HepG2 (cell line): Measurements from ENCODE around the gene FSD2. TPM values are rescaled to one million over a fixed set of nuclear protein-coding genes. Genes with fewer than 3 reads are reported as not detected.
A peak's percentile ranks its signal among the peaks of the same experiment; 100 is the strongest.

Source experiments
- FOXK1 ChIP-seq: sonication (generic); formaldehyde crosslinking; IDR thresholded peaks from 2 replicates; pipeline ENCODE4 v1.4.0; 2020; ENCODE audit warnings: low read depth, missing genetic modification reagents, borderline replicate concordance
- IKZF1 ChIP-seq: fragments of 450-650 bp; IDR thresholded peaks from 2 replicates; pipeline ENCODE4 v1.7.1; 2016
- IKZF4 ChIP-seq: sonication (generic); formaldehyde crosslinking; IDR thresholded peaks from 2 replicates; pipeline ENCODE4 v1.5.1; 2020; ENCODE audit warnings: borderline replicate concordance, mild to moderate bottlenecking, low read depth, missing genetic modification reagents; ENCODE audit errors: not compliant biosample characterization
- KDM4B ChIP-seq: sonication (generic); formaldehyde crosslinking; IDR thresholded peaks from 2 replicates; pipeline ENCODE4 v1.4.0; 2020; ENCODE audit warnings: missing genetic modification reagents
- KMT2A ChIP-seq: sonication (generic); formaldehyde crosslinking; IDR thresholded peaks from 2 replicates; pipeline ENCODE4 v1.4.0; 2020; ENCODE audit warnings: missing genetic modification reagents
- KMT2B ChIP-seq: IDR thresholded peaks from 2 replicates; pipeline ENCODE4 v1.6.1; 2016; ENCODE audit warnings: missing genetic modification reagents, missing compliant biosample characterization
- MYC ChIP-seq: sonication (generic); formaldehyde crosslinking; IDR thresholded peaks from 2 replicates; pipeline ENCODE4 v1.9.0; 2021; ENCODE audit warnings: missing genetic modification reagents, borderline replicate concordance
- MZF1 ChIP-seq: sonication (generic); formaldehyde crosslinking; IDR thresholded peaks from 2 replicates; pipeline ENCODE4 v1.8.1; 2023; ENCODE audit warnings: mild to moderate bottlenecking, missing genetic modification reagents, borderline replicate concordance
- NFE2 ChIP-seq: sonication (generic); formaldehyde crosslinking; IDR thresholded peaks from 2 replicates; pipeline ENCODE4 v1.4.0; 2020; ENCODE audit warnings: missing genetic modification reagents
- PITX1 ChIP-seq: sonication (generic); formaldehyde crosslinking; IDR thresholded peaks from 2 replicates; pipeline ENCODE4 v1.5.1; 2020; ENCODE audit warnings: mild to moderate bottlenecking, missing genetic modification reagents
- RFX5 ChIP-seq: IDR thresholded peaks from 2 replicates; pipeline ENCODE4 v1.6.1; 2011; ENCODE audit warnings: low read depth, low read length, improper control_type of control experiment
- SMYD3 ChIP-seq: sonication (generic); formaldehyde crosslinking; IDR thresholded peaks from 2 replicates; pipeline ENCODE4 v1.8.1; 2023; ENCODE audit warnings: mild to moderate bottlenecking, missing genetic modification reagents
- SP1 ChIP-seq, 2 experiments: fragments of 450-650 bp in 1 of 2; sonication (generic) in 1 of 2; formaldehyde crosslinking in 1 of 2; IDR thresholded peaks; 2 replicates each; pipeline versions ENCODE4 v1.4.0 to v1.6.1; 2016 to 2020; ENCODE audit warnings: missing genetic modification reagents in 1 of 2
- TOPORS ChIP-seq: sonication (generic); formaldehyde crosslinking; IDR thresholded peaks from 2 replicates; pipeline ENCODE4 v1.8.0; 2023; ENCODE audit warnings: mild to moderate bottlenecking, missing genetic modification reagents
- YY1 ChIP-seq: IDR thresholded peaks from 2 replicates; pipeline ENCODE4 v1.6.1; 2011; ENCODE audit warnings: low read length, low read depth, moderate library complexity, mild to moderate bottlenecking; ENCODE audit not compliant: insufficient read depth, insufficient replicate concordance
- ZFP1 ChIP-seq: IDR thresholded peaks from 2 replicates; pipeline ENCODE4 v1.6.1; 2016
- ZFP90 ChIP-seq: sonication (generic); formaldehyde crosslinking; IDR thresholded peaks from 2 replicates; pipeline ENCODE4 v1.8.0; 2022; ENCODE audit warnings: missing genetic modification reagents, mild to moderate bottlenecking, inconsistent platforms, borderline replicate concordance
- ZNF10 ChIP-seq: sonication (generic); formaldehyde crosslinking; IDR thresholded peaks from 2 replicates; pipeline ENCODE4 v1.4.0; 2020; ENCODE audit warnings: mild to moderate bottlenecking, low read depth, missing genetic modification reagents, borderline replicate concordance
- ZNF121 ChIP-seq: sonication (generic); formaldehyde crosslinking; IDR thresholded peaks from 2 replicates; pipeline ENCODE4 v1.5.0; 2020; ENCODE audit warnings: mild to moderate bottlenecking, missing genetic modification reagents
- ZNF224 ChIP-seq: sonication (generic); formaldehyde crosslinking; IDR thresholded peaks from 2 replicates; pipeline ENCODE4 v1.5.0; 2020; ENCODE audit warnings: mild to moderate bottlenecking, missing genetic modification reagents
- ZNF230 ChIP-seq: sonication (generic); formaldehyde crosslinking; IDR thresholded peaks from 2 replicates; pipeline ENCODE4 v1.4.0; 2020; ENCODE audit warnings: mild to moderate bottlenecking, missing genetic modification reagents
- ZNF629 ChIP-seq: sonication (generic); formaldehyde crosslinking; conservative IDR thresholded peaks from 2 replicates; pipeline ENCODE4 v1.5.0; 2020; ENCODE audit warnings: missing genetic modification reagents
- polyA plus RNA-seq, 8 experiments: library from polyadenylated mRNA; depleted of rRNA in 3 of 8; stranded (reverse) in 7 of 8; unstranded in 1 of 8; fragments of >200 nt; fragmentation: Illumina TruSeq in 4 of 8; extraction: Trizol in 4 of 8; gene quantifications; 2 replicates each; pipeline versions ENCODE4 v1.2.1 to v1.2.3, GENCODE V29; 2011 to 2016; ENCODE audit warnings: low read depth in 4 of 8, missing spikeins in 1 of 8, mixed read lengths in 1 of 8; ENCODE audit not compliant: insufficient read depth in 1 of 8
- total RNA-seq, 5 experiments: library from RNA; depleted of rRNA; stranded (reverse); fragments of >200 nt; fragmentation: Illumina TruSeq; extraction: Trizol; gene quantifications; 2 replicates each; pipeline ENCODE4 v1.2.3, GENCODE V29; 2016; ENCODE audit warnings: low read depth in 1 of 5
- TF ChIP-seq, protein P1 (sequence below): sonication (generic); formaldehyde crosslinking; IDR thresholded peaks from 2 replicates; pipeline ENCODE4 v1.5.0; 2020; ENCODE audit warnings: missing genetic modification reagents
- TF ChIP-seq, protein P2 (sequence below): sonication (generic); formaldehyde crosslinking; IDR thresholded peaks from 2 replicates; pipeline ENCODE4 v1.5.1; 2020; ENCODE audit warnings: missing genetic modification reagents, mild to moderate bottlenecking, borderline replicate concordance
- TF ChIP-seq, protein P3 (sequence below): sonication (generic); formaldehyde crosslinking; IDR thresholded peaks from 2 replicates; pipeline ENCODE4 v1.5.0; 2020; ENCODE audit warnings: missing genetic modification reagents
- TF ChIP-seq, protein P4 (sequence below): sonication (generic); formaldehyde crosslinking; IDR thresholded peaks from 2 replicates; pipeline ENCODE4 v1.4.0; 2020; ENCODE audit warnings: missing genetic modification reagents

FSD2 gene
- total and polyA plus RNA-seq, 2 of the 13 experiments (the other 11 are each of a cell fraction or from before 2014, with no cell fraction given) = not detected

DNA sequence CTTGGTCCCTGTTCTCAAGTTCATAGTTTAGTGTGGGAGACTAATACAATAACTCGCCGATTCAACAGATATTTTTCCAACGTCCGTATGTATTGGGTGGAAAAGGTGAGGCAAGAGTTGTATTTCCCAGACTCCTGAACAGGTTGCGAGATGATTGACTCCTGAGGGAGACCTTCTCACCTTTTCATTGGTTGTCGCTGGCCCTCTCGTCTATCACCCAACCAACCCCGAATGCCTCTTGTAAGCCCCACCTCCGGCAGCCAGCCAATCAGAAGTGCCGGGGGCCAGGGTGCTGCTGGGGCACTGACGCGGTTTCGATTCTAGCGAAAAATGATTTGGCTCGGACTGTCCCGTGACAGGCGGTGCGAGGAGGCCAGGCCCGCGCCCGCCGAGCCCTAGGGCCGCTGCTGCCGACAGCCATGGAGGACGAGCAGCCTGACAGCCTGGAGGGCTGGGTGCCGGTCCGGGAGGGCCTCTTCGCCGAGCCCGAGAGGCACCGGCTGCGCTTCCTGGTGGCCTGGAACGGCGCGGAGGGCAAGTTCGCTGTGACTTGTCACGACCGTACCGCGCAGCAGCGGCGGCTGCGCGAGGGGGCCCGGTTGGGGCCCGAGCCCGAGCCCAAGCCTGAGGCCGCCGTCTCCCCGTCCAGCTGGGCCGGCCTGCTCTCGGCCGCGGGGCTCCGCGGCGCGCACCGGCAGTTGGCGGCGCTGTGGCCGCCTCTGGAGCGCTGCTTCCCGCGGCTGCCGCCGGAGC is 3.6 kb upstream of the FSD2 start, which contains the start of gene WHAMM (continued):
- TF ChIP-seq, protein P1, sequence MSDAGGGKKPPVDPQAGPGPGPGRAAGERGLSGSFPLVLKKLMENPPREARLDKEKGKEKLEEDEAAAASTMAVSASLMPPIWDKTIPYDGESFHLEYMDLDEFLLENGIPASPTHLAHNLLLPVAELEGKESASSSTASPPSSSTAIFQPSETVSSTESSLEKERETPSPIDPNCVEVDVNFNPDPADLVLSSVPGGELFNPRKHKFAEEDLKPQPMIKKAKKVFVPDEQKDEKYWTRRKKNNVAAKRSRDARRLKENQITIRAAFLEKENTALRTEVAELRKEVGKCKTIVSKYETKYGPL (CRISPR knock-in tag) = 0 out of 2 replicates have a peak, but pooled peaks have one; percentile 22
- no peak for TF ChIP-seq ZNF121
- TF ChIP-seq MZF1 (CRISPR knock-in tag) = no peak
- peak; percentile 42; the same call in 1 of the 2 replicates for TF ChIP-seq MYC (CRISPR knock-in tag)
- no peak for TF ChIP-seq TOPORS (CRISPR knock-in tag)
- no peak for TF ChIP-seq NFE2 (CRISPR knock-in tag)
- TF ChIP-seq, protein P2, sequence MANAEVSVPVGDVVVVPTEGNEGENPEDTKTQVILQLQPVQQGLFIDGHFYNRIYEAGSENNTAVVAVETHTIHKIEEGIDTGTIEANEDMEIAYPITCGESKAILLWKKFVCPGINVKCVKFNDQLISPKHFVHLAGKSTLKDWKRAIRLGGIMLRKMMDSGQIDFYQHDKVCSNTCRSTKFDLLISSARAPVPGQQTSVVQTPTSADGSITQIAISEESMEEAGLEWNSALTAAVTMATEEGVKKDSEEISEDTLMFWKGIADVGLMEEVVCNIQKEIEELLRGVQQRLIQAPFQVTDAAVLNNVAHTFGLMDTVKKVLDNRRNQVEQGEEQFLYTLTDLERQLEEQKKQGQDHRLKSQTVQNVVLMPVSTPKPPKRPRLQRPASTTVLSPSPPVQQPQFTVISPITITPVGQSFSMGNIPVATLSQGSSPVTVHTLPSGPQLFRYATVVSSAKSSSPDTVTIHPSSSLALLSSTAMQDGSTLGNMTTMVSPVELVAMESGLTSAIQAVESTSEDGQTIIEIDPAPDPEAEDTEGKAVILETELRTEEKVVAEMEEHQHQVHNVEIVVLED (CRISPR knock-in tag) = 0 out of 2 replicates have a peak, but pooled peaks have one; percentile 25
- TF ChIP-seq SMYD3 = no peak
- peak; percentile 67 for TF ChIP-seq RFX5
- no peak for TF ChIP-seq IKZF1
- TF ChIP-seq IKZF4 (CRISPR knock-in tag) = peak; percentile 28
- TF ChIP-seq, protein P3, sequence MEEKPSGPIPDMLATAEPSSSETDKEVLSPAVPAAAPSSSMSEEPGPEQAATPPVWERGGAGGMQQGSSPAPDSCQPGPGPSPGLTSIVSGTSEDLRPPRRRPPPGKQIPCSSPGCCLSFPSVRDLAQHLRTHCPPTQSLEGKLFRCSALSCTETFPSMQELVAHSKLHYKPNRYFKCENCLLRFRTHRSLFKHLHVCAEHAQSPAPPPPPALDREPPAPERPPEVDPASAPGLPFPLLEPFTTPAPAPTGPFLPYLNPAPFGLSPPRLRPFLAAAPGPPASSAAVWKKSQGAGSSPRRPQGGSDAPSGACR (CRISPR knock-in tag) = no peak
- TF ChIP-seq, protein P4, sequence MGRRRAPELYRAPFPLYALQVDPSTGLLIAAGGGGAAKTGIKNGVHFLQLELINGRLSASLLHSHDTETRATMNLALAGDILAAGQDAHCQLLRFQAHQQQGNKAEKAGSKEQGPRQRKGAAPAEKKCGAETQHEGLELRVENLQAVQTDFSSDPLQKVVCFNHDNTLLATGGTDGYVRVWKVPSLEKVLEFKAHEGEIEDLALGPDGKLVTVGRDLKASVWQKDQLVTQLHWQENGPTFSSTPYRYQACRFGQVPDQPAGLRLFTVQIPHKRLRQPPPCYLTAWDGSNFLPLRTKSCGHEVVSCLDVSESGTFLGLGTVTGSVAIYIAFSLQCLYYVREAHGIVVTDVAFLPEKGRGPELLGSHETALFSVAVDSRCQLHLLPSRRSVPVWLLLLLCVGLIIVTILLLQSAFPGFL = no peak
- no peak for TF ChIP-seq ZNF224 (CRISPR knock-in tag)
- TF ChIP-seq ZNF629 (CRISPR knock-in tag) = 0 out of 2 replicates have a peak, but pooled peaks have one; percentile 13
- peak; percentile 64; the same call in 1 of the 2 replicates for TF ChIP-seq KDM4B (CRISPR knock-in tag)
- no peak for TF ChIP-seq SP1 (IDR thresholded peaks at IDR 0.05)
- TF ChIP-seq SP1 (CRISPR knock-in tag; IDR thresholded peaks at IDR 0.05) = peak; percentile 25; the same call in 1 of the 2 replicates
- TF ChIP-seq PITX1 (CRISPR knock-in tag) = peak; percentile 60; the same call in 1 of the 2 replicates
- no peak for TF ChIP-seq ZNF10
- TF ChIP-seq YY1 = peak; percentile 60
- TF ChIP-seq ZFP90 (CRISPR knock-in tag) = 0 out of 2 replicates have a peak, but pooled peaks have one; percentile 31
- TF ChIP-seq KMT2B (CRISPR knock-in tag) = peak; percentile 87
- no peak; the same call in 1 of the 2 replicates for TF ChIP-seq ZNF230 (CRISPR knock-in tag)
- peak; percentile 90 for TF ChIP-seq KMT2A (CRISPR knock-in tag)
- TF ChIP-seq FOXK1 (CRISPR knock-in tag) = no peak
- no peak for TF ChIP-seq ZFP1 (CRISPR knock-in tag)
